GM12891 (cell line): Measurements from ENCODE around the gene PTCD1.

Source experiments
- PAX5 ChIP-seq: IDR thresholded peaks from 2 replicates; pipeline ENCODE4 v1.6.1; 2011; ENCODE audit warnings: low read length, moderate library complexity, mild to moderate bottlenecking; ENCODE audit not compliant: insufficient read depth, severe bottlenecking
- POLR2A ChIP-seq: IDR thresholded peaks from 2 replicates; pipeline ENCODE4 v1.6.1; 2011; ENCODE audit warnings: low read depth, low read length, control low read depth
- POLR2AphosphoS5 ChIP-seq: IDR thresholded peaks from 2 replicates; pipeline ENCODE4 v1.6.1; 2011; ENCODE audit warnings: low read depth, low read length, control low read depth
- POU2F2 ChIP-seq: IDR thresholded peaks from 2 replicates; pipeline ENCODE4 v1.6.1; 2011; ENCODE audit warnings: low read depth, mild to moderate bottlenecking, control low read depth, low read length, moderate library complexity
- SPI1 ChIP-seq: IDR thresholded peaks from 2 replicates; pipeline ENCODE4 v1.6.1; 2011; ENCODE audit warnings: low read depth, low read length, control low read depth
- TAF1 ChIP-seq: IDR thresholded peaks from 2 replicates; pipeline ENCODE4 v1.6.1; 2011; ENCODE audit warnings: low read depth, low read length, control low read depth

GRCh38 chr7:99485094-99485493 lies 46.5 kb upstream of the PTCD1 start:
- no peak for TF ChIP-seq POLR2A
- TF ChIP-seq SPI1, result no peak
- TF ChIP-seq TAF1, result no peak
- TF ChIP-seq POLR2AphosphoS5, result no peak
- TF ChIP-seq POU2F2, result no peak
- no peak for TF ChIP-seq PAX5
